C4-2B (cell line): Measurements from ENCODE around the gene THAP2.
"Not testable (repeated sequence)": the region's sequence is repeated elsewhere in the genome, so short reads cannot be mapped to it uniquely, and the experiment has no call there.

Source experiments
- CTCF ChIP-seq: fragments of 450-650 bp; conservative IDR thresholded peaks from 2 replicates; pipeline ENCODE4 v1.5.1; 2017; ENCODE audit warnings: mild to moderate bottlenecking
- ZFX ChIP-seq: fragments of 450-650 bp; IDR thresholded peaks from 2 replicates; pipeline ENCODE4 v1.6.1; 2017

- not testable (repeated sequence) for TF ChIP-seq CTCF, ZFX
These were observed 29.6 kb downstream of the THAP2 start for GRCh38 chr12:71693651-71694050.
